ENCODE results near the gene PCDH9.

GRCh38 chr13:66640231-66640630 is 589.9 kb downstream of the PCDH9 start:
- no peak for TF ChIP-seq CTCF (conservative IDR thresholded peaks at IDR 0.05; ENCODE audit: low read length)
- no peak for TF ChIP-seq EZH2phosphoT487 (IDR thresholded peaks at IDR 0.05; ENCODE audit: borderline replicate concordance)

Data from Loucy (cell line).